HG03460 (cell line): Measurements from ENCODE around the gene LGALS12.

Source experiments
- ATAC-seq: cut with Tn5 transposase; IDR thresholded peaks from one replicate; pipeline ENCODE4 v1.9.1; 2021; ENCODE audit not compliant: unreplicated experiment

LGALS12 gene

DNA sequence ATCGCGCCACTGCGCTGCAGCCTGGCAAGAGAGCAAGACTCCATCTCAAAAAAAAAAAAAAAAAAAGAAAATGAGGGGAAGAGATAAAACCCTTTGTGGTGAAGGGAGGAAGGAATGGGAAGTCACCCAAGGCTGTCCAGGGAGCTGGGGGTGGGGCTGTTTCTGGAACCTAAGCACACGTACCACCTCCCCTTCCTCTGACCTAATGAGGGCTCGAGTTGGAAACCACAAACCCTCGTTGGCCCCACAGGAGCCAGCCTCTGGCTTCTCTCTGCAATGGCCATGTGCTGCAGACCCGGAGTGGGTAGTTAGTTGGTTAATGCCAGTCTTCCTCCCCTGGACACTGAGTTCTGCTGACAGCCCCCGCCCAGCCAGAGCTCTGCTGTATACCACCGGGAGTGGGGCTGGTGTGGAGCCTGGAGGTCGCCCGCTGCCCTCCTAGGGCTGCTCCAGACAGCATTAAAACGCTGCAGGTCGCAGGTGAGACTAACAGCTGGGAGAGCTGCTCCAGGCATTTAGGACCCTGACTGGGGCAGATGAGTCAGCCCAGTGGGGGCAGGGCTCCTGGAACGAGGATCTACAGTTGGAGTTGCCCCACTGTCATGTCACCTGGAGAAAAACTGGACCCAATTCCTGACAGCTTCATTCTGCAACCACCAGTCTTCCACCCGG lies at the start of gene LGALS12:
TSS of gene LGALS12 (plus strand) at position 228 of the 672 bp plus-strand sequence. CDS start at position 603, 375 bp downstream.
- no peak for ATAC-seq

DNA sequence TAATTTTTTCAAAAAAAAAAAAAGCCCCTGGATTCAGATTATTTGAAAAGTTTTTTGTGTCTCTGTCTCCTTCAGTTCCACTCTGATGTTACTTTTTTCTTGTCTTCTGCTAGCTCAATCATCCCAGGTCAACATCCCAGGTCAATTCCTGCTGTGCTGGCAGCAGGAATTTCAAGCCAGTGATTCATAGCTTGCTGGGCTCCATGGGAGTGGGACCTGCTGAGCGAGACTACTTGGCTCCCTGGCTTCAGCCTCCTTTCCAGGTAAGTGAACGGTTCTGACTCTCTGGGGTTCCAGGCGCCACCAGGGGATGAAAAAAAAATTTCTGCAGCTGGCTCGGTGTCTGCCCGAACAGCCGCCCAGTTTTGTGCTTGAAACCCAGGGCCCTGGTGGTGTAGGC lies 46.3 kb upstream of the LGALS12 start:
- no peak for ATAC-seq

GRCh38 chr11:63462137-63462536 lies 43.7 kb upstream of the LGALS12 start:
- ATAC-seq: no peak

GRCh38 chr11:63470311-63470710 lies 35.6 kb upstream of the LGALS12 start:
- no peak for ATAC-seq

- ATAC-seq: no peak
Measured at GRCh38 chr11:63472372-63472771, 33.5 kb upstream of the LGALS12 start.

GRCh38 chr11:63476618-63477017 lies 29.3 kb upstream of the LGALS12 start:
- ATAC-seq: no peak

- no peak for ATAC-seq
Measured at GRCh38 chr11:63478896-63479295, 27.0 kb upstream of the LGALS12 start.

DNA sequence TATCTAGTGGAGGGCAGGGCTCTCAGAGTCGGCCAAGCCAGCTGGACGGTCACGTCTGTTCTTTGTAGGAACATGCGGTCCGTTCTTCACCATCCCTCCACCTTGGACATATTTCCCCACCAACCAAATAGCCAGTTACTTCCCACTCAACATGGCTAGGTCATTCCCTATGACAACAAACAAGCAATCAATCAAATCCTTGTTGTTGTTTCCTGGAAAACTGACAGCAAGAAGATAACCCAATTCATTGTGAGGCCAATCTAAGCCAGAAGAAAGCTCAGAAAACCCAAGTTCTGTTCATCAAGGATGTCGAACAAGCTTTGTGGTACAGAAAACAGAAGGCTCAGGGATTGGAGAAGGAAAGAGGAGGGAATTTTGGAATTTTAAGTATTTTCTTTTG lies 25.8 kb upstream of the LGALS12 start:
- ATAC-seq: no peak

DNA sequence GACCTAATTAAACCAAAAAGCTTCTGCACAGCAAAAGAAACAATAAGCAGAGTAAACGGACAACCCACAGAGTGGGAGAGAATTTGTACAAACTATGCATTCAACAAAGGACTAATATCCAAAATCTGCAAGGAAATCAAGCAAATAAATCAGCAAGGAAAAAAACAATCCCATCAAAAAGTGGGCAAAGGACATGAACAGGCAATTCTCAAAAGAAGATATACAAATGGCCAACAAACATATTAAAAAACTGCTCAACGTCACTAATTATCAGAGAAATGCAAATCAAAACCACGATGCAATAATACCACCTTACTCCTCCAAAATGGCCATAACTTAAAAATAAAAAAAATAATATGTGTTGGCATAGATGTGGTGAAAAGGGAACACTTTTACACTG lies 20.1 kb upstream of the LGALS12 start:
- no peak for ATAC-seq

DNA sequence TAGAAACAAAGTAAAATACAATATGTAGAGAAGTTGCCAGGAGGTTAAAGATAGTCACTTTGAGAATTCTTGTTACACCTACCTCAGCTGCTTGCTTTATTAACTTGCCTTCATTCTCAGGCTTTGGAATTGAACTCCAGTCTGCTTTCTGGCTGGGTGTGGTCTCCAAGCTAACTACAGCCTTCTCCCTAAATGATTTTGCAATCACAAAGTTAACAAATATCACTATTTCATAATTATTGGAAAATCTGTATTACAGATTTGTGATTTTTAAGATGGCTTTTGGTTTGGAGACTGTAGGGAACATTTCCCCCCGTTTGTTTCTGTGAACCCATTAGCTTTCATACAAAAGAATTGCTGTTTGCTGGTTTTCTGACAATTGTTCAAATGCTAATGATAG lies 17.1 kb upstream of the LGALS12 start:
- ATAC-seq: no peak

GRCh38 chr11:63489879-63490278 lies 16.0 kb upstream of the LGALS12 start:
- ATAC-seq: no peak

- ATAC-seq: no peak
Measured at GRCh38 chr11:63490551-63491239, 15.2 kb upstream of the LGALS12 start, which contains the start of gene PLAAT5. Gene PLAAT5, minus strand, starts transcription at chr11:63491167. Its CDS starts 133 bp downstream, at chr11:63491034.

DNA sequence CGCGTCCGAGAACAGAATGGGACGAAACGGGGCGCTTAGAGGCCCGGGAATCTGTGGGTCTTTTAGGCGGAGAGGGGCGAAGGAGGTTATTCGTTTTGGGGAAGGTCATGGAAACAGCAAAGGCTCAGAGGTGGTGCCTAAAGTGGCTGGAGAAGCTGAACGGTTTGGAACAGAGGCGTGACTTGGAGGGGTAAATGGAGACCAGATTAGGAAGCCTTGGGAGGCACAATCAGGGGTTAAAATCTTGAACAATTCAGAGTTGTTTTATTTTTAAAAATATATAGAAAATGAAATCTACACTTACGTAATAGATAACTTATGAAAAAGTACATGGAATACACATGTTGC lies 14.7 kb upstream of the LGALS12 start:
- ATAC-seq: no peak

DNA sequence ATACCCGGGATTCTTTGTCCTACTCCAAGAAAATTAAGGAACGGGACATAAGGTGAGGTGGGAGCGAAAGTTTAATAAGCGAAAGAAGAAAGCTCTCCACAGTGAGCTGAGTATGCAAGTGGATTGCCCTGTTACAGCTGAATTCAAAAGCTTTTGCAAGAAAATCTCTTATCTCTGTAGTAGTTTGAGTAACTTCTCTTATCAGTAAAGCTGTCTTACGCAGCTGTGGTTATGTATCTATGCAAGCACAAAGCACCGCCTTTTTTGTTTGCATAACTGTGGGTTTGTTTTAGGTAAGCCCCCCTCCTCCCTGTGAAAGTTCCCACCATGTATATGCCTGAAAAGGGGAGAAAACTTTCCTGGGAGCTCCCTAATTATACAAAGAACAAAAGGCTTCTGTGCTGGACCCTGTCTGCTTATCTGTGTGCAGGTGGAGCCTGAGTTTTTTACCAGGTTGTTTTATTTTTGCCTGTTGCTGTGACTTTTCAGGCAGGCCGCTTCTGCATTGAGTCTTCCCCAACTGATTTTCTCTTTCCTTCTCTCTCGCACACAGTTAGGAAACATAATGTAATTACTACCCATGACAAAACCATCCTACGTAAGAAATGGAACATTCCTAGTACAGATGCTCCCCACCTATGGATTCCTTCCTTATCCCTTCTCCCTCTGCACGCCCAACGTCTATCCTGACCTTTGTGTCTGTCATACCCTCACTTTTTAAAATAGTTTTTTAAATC lies 14.1 kb upstream of the LGALS12 start:
- ATAC-seq: no peak

GRCh38 chr11:63492441-63492840 lies 13.4 kb upstream of the LGALS12 start:
- no peak for ATAC-seq

- no peak for ATAC-seq
Measured at GRCh38 chr11:63493127-63493526, 12.8 kb upstream of the LGALS12 start.

- ATAC-seq: no peak
Measured at GRCh38 chr11:63494975-63495374, 10.9 kb upstream of the LGALS12 start.

DNA sequence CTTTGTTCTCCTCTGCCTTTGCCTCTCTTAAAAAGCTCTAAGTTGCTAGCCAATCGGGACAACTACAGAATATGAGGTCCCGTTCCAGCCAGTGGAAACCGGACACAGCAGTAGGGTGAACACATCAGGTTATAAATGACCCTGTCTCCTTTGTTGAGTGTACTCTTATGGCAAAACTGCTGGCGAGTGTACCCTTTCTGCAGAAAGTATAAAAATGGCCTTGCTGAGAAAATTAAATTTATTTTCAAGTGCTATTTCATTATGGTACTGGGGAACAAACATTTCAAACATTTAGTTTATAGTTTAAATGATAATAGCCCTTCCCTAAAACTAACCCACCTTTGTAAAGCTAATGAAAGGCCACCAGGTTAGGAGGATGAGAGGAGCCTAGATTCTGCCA lies 6.0 kb upstream of the LGALS12 start:
- no peak for ATAC-seq

DNA sequence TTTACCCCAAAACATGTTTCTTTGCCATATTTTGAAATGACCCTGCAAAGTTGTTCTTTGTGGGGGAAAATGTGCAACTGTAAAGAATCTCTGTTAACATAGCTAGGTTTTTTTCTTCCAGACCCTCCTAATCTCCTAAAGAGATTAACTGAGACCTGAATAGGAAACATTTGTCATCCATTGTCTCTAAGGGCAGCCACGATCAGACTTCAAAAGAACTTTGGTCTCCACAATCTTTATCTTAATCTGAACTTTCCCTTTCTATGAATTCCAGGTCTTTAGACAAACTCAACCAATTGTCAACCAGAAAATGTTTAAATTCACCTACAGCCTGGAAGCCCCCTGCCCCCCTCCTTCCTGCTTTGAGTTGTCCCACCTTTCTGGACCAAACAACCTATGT lies 4.6 kb upstream of the LGALS12 start:
- ATAC-seq: no peak

GRCh38 chr11:63502252-63502820 lies 3.5 kb upstream of the LGALS12 start:
- no peak for ATAC-seq

DNA sequence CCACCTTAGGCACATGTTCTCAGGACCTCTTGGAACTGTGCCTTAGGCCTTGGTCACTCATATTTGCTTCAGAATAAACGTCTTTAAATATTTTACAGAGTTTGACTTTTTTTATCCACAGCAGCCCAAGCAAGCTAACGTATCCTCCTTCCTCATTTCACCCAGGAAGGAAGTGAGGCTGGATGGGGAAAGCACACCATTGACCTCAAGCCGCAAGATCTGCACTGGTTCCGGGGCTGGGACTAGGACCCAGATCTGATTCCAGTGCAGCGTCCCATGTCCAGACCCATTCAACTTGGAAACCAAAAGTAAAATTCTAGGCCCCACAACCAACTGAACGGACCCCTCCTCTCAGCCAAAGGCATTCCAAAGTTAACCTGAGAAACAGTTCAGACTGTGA lies 2.4 kb upstream of the LGALS12 start:
- no peak for ATAC-seq

- no peak for ATAC-seq
Measured at GRCh38 chr11:63504054-63504453, 1.8 kb upstream of the LGALS12 start.
